ENCODE data around the gene RAB14.
A peak's percentile ranks its signal among the peaks of the same experiment; 100 is the strongest.

RAB14 gene

DNA sequence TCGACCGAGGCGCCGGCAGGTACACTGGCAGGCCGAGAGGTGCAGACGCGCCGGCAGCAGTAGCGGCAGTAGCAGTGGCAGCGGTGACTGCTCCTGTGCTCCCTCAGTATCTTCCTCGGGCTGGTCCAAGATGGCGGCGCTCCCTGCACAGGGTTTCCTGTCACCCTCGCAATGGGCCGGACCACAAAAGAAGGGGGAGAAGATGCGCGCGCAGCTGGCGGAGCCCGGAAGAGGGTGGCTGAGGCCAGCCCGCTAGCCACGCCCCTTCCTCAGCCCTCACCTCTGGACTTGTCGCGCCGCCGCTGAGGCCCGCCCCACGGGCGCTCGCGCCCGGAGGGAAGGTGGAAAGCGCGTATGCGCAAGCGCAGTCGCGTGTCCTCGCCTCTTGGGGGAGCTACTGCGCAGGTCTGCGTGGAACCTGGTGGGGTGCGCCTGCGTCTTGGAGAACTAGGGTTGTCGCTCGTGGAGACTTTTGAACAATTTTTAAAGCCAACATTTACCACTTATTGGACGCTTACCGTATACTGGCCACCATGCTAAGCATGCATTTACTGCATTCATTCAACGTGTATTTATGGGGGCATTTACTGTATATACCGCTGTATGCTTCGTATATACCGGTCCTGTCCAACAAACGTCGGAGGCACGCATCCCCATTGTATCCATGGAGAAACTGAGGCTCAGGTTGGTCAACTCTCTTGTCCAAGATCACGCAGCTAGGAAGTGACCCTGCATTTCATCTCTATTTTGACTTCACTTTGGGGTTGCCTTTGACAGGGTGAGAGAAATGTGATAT, at the start of gene RAB14:
Gene RAB14, minus strand, starts transcription at position 132 of the 796 bp plus-strand sequence. CDS start 8,457 bp downstream, outside the sequence.
- DNase-seq, result peak; percentile 99 to 100

DNA sequence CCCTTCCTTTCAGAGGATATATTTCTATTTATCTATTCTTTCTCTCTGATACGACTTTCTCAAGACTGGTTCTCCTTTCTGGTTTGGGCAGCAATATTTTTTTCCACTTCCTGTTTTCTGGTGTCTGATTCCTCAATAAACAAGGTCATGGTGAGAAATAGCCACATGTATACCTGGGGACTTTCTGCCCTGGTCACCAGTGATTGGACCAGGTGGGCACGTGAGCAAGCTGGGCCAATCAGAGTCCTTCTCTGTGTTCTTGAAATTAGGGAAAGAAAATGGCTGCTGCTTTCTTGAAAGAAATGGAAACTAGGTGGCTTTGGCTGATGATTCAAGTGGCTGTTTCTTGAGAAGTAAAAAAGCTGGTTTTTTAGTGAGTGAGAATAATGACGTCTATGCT, 47.9 kb upstream of the RAB14 start:
- no peak for DNase-seq

DNA sequence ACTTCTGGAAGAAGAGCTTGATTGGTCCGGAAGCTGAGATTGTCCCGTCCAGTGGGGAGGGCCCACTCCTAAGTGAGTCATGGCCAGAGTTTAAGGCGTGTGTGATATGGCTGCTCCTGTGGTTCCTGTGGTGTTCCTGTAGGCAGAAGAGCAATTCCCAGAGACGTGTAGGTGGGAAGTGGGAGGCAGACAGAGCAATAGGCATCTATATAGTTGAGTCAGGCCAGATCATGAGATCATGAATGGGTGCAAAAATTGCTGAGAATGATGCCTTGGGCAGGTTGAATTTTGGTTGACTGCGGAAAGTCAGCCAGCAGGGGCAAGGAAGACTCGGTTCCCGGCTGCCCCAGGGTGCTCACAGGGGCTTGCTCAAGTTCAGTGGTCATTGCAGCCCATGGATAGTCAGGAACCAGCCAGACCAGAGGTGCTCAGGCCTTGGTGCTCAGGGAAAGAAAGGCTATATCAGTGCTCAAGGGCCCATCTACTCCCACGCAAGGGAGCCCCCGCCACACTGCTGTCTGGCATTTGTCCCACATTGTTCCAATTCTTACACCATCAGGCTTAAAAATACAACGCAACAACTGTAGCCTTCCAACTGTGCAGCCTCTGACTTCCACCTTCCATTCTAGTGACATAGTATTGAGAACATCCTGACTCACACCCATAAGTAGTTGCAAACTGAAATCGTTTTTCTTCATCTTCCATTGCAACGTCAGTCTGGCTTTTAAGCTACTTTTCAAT, 45.3 kb upstream of the RAB14 start:
- DNase-seq, result no peak

DNA sequence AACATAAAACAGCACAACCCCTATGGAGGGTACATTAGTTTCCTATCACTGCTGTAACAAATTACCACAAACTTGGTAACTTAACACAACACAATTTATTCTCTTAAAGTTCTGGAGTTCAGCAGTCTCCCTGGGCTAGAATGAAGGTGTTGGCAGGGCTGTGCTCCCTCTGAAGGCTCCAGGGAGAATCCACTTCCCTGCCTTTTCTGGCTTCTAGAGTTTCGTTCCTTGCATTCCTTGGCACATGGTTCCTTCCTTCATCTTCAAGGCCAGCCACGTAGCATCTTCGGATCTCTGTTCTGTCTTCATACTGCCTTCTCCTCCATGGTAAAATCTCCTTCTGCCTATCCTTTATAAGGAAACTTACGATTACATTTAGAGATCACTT, 41.3 kb upstream of the RAB14 start:
- no peak for DNase-seq

DNA sequence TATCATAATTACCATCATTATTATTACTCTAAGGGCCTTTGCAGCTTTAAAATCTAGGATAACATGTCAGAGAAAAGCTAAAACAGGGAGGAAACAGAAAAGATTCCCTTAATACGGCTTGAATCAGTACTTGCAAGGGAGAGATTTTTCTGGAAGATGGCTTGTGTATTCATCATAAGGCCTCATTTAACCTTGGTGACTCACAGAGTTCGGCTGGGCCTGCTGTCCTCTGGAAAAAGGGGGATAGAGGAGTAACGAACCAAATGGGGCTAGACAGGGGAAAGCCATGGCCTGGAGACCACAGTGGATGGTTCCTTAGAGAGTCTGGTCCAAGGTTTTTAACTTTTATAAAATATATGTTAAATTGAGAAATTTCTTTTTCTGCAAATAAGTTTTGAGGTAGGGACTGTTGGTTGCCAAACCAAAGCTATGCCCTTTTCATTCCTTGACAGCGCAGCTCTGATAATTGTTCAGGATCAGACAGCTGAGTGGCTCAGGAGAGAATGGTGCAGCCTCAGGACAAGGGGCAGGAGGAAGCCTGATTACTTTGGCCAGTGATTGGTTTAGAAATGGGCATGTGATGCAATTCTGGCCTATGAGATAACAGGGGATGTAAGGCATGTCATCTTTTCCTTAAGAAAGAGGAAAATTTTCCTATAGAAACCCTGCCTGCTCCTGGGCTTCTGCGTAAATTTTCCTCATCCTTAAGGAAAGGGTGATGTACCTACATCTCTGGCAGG, 40.7 kb upstream of the RAB14 start:
- DNase-seq, result no peak

DNA sequence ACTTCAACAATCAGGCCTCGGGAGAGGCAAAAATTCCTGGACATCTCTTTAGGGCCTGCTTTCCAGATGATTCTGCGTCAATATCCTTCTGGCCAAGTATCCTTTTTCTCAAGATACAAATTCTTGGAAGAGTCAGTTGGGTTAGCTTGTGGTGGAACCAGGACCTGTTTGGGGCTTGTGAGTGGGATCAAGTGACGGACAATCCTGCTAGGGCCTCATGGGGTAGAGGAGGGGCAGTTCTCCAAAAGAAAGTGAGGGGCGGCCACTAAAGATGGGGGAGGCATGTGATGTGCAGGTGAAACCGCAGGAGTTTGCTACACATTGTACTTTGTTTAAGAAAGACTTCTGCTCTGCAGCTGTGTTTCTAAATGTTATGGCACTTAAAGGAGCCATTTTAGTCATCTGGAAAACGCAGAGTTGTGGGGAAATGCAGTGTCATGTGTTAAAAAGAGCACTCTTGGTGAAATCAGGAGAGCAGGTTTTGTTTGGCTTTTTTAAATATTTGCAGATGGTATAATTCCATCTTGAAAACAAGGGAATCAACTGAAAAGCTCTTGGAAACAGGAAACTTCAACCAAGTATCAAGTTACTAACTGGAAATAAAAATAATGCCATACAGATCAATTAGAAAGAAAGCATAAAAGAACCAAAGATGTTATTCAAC, 38.9 kb upstream of the RAB14 start:
- DNase-seq, result no peak

DNA sequence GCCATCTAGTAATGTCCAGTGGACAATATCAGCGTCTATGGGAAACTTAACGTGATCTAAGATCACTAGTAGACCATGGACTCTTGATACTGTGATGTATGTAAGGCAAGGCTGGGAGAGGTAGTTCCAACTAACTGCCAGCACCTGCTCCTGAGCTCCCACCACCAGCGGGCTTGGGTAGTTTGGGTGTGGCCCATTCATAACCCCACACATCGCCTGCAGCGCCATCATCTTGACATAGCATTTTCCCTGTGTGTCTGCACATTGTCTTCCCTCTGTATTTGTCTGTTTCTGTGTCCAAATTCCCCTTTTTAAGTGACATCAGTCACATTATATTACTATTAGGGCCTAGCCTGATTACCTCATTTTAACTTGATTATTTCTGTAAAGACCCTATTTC, 38.2 kb upstream of the RAB14 start:
- DNase-seq, result no peak

DNA sequence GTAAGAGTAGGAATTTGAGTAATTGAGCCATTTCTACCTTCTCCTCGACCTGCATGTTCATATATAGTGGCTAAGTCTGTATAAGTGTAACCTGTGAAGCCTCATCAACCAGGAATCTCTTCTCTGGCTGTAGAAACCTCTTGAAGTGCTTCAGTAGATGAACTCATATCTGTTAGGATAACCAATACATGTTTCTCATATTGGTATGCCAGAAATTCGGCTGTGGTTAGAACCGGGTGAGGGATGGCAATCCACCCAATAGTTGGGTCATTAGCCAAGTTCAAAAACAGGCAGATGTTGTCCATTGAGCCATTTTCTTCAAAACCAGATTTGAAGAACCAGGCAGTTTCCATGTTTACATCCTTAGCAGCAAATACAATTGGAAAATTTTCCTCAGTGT, 37.4 kb upstream of the RAB14 start:
- DNase-seq, result no peak

DNA sequence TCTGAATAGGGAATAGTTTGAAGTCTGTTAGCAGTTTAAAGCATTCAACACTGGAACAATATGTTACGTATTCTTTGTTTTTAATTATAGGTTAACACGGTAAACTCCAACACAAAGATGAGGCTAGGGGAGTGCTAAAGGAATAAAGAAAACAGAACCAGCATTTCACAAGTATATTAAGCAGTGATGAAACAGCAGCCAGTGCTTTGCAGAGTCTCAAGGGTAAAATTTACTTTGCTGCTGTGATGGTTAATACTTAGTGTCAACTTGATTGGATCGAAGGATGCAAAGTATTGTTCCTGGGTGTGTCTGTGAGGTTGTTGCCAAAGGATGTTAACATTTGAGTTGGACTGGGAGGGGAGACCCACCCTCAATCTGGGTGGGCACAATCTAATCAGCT, 36.2 kb upstream of the RAB14 start:
- no peak for DNase-seq

DNA sequence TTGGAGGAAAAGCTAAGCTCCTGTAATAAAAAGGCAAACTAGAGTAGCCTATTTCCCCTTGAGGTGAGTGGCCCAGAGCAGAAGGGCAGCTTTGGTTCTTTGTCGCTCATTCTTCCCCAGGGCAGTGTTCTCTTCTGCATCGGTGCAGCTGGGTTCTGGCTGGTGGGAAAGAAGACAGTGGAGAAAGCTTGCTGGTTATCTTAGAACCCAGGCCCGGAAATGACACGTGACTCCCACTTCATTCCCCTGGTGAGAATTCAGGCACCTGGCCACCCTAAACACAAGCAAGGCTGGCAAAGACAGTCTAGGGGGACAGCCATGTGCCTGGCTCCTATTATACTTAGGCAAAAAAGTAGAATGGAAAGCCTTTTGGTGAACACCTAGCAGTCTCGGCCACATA, 33.8 kb upstream of the RAB14 start:
- DNase-seq, result no peak

DNA sequence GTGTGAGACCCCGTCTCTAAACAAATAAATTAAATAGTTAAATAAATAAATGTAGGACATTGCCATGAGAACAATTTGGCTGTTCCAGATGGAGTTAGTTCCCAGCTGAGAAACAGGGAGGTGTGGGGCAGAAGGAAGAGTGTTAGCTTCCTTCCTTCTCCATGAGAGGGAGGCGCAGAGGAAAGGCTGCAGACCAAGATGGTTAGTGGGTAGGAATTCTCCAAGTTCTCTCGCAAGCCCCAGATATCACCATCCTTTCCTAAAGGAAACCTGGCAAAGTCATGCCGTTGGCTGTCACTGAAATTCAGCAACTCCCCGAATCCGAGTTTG, 33.1 kb upstream of the RAB14 start:
- no peak for DNase-seq

DNA sequence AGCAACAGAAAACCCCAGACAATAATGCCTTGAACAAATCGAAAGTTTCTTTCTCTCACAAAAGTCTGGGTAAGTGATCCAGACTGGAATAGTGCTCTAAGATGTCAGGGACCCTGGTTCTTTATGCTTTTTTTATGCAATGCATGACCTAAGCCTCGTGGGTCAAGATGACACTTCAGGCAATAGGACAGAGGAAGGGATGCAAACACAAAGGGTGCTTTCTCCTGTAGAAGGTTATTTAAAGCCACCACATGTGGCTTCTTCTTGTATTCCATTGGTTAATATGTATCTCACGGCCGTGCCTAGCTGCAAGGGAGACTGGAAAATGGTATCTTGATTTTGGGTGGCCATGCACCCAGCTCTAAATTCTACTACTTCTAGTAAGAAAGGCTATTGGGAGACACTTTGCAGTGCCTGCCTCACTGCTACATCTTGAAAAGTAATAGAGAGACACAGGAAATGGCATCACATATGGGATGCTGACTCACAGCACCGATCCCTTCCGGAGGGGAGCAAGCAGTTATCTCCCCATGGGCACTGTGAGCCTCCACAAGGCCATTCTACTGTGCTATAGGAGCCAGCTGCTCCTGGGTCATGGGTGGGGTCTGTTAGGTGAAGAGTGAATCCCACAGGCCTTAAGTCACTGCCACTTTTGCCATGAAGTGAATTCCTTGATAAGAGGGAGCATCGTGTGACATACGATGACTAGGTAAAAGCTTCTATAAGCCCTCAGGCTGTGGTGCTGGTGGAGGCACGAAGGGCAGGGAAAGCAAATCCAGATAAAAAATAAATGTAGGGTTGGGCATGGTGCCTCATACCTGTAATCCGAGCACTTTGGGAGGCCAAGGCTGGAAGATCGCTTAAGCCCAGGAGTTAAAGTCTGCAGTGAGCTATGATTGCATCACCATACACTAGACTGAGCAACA, 32.5 kb upstream of the RAB14 start:
- DNase-seq, result no peak

DNA sequence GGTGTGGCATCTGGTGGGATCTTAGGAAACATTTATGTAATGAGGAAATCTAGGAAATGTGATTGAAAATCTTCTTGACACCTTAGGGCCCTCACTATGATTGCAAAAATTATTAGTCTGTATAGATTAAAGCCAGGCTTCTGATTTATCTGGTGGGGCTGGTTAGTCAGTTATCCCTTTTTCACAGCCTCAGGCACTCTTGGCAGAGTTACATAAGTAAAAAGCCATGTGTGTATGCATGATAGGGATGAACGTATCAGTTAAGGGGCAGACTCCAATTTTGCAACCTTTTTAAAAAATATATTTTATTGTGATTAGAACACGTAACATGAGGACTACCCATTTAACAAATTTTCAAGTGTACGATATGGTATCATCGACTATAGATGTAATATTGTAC, 30.6 kb upstream of the RAB14 start:
- no peak for DNase-seq

DNA sequence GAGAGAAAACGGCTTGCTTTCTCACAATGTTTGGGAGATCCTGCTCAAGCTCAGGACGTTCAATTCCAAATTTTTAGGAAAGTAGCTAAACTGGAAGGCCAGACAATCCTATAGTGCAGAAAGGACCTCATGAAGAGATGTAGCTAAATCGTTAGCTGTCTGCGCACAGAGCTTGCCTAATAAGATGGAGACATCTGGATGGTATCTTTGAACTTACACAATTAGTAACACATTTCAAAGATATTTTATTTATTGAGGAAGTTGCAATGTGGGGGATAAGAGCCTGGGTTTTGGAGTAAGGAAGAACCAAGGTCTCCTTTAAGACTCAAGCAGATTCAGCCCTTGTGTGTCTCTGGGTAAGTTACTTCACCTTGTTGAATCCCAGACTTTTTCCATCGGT, 28.6 kb upstream of the RAB14 start:
- DNase-seq, result no peak

DNA sequence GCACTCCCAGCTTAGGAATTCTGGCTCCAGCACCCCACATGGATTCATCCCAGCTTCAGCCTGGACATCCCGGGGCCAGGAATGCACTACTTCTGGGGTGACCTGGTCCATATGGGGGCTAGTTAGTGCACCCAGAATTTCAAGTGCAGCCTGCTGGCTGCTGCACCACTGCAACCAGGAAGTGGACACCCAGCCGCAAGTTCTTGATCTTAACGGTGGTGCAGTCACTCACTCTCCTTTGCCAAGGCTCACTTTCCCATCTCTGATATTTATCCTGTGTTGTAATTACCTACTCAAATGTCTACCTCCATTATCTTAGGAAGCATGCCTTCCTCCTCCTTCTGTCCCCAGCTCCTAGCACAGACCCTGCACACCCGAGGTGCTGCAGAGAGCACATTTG, 26.2 kb upstream of the RAB14 start:
- DNase-seq, result no peak

DNA sequence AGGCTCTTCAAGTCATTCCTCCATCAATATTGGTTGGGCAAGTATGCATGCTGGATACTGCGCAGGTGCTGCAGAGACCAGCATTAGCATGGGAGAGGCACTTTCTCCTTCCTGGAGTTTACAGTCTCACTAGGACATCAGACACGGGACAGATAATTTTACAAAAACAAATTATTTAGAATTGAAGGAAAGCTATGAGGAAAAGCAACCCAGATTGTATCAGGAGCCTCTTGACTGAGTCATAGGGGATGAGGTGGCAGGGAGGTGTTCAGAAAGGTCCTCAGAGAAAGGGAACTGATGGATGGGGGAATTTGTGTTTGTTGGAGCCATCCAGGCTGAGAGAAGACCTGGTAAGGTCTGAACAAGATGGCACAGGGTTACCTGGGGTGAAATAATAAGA, 24.5 kb upstream of the RAB14 start:
- no peak for DNase-seq

DNA sequence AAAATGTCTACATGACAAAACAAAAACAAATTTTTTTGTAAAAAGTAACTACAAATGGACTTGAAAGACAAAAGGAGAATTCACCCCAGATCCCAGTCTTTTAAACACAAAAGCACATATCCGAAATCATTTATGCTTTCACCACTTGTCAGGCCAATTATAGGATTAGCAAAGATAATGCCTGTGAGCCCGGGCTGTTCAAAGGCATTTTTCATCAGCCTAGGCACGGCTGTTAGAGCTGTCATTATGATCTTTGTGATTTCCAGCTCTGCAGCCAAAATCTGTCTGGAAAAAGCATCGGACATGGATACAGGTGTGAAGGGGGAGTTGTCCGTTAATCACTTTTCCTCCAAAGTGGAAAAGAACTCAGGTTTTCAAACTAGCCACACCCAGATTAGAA, 23.6 kb upstream of the RAB14 start:
- DNase-seq, result no peak

DNA sequence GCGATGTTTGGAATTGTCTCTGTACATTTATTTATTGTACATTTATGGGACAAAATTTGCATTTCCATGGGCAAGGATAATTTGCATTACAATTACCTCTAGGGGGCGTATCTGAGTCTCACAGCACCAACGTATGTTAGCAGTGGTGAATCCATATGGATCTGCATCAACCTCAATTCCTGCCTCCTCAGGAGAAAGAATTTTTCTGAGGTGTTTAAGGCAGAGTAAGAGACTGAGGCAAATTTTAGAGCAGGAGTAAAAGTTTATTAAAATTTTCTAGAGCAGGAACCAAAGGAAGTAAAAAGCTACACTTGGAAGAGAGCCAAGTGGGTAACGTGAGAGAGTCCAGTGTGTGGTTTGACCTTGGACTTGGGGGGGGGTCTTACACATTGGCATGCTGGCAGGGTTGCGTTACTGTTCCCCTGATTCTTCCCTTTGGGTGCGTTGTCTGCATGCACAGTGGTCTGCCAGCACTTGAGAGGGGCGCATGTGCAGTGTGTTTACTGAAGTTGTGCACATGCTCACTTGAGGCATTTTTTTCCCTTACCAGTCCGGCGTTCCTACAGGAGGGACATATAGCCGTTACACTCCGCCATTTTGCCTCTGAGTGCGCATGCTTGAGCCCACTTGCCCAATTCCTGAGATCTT, 21.0 kb upstream of the RAB14 start:
- no peak for DNase-seq

DNA sequence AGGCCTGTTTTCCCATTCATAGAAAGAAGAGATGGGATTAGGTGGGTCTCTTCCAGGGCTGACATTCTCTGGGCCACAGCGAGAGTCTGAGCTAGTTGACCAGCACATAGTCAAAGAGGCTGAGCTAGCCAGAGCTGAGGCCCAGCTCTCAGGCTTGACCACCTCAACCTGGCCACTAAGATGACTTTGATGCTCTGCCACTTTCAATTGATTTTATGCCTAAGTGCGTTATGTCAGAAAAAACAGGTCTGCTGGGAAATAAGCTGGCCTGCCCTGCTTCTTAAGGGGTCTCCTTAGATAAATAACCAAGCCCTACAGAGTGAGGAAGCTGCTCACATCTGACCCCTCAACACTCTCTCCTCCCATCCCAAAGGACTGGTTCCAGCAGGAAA, 20.0 kb upstream of the RAB14 start:
- DNase-seq, result no peak

DNA sequence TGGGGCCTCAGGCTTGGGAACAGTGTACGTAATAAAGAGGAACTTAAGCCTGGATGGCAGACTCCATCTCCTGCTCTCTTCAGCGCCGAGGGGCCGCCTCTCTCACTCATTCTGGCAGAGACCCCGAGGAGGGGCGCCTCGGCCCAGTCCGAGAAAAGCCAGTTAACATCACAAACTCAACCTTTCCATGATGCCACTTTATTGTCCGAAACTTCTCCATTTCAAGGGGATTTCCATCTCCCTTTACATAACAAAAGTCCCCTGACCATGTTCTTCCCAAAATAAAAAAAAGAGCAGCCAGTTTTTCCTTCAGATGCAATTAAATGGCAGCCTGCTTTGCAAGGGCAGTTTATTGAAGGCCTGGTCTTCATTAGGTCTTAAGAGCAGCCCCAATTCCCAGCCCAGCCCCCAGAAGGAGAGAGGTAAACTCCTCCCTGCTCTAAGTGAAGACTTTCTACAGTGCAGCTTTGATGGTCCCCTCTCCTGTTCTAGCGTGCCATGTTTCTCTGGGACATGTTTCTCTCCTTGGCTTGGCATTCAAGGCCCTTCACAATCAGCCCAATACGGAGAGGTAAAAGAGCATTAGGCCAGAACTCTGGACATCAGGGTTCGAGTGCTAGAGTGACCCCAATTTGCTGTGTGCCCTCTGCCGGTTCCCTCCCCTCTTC, 19.5 kb upstream of the RAB14 start:
- DNase-seq, result no peak

DNA sequence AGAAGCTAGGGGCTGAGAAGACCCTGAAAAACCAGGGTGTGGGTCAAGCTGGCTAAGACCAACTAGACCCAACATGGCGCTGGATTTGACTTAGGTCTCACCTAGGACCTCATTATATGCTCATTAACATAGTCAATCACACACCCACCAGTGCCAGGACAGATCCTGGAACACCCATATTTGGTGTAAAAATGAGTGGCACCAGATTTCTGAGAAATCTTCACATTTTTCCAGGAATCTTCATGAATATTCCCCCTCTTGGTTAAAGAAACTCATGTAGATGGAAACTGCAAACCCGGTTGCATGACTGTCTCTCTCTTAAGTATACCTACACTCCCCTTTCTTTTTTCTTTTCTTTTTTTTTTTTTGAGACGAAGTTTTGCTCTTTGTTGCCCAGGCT, 17.9 kb upstream of the RAB14 start:
- DNase-seq, result no peak

All from activated T-cell treated with anti-CD3 and anti-CD28 coated beads, Interleukin-2, amount 50 U/mL, for 48 hours (primary cell).